Fibroblast of skin of left quadriceps (primary cell): ENCODE data around the gene KIDINS220.
"Not testable (repeated sequence)": the region's sequence is repeated elsewhere in the genome, so short reads cannot be mapped to it uniquely, and the experiment has no call there.

Experiments used
- DNase-seq, 2 experiments: peaks; one replicate each; pipeline ENCODE4 v3.0.0-alpha.2; 2013; ENCODE audit warnings: low read depth in 2 of 2

The KIDINS220 gene

GRCh38 chr2:8754106-8754776 lies 83.2 kb downstream of the KIDINS220 start:
- DNase-seq = peak; percentile 26 to 30

GRCh38 chr2:8753609-8754008 lies 83.8 kb downstream of the KIDINS220 start:
- no peak for DNase-seq

GRCh38 chr2:8752385-8752784 lies 85.0 kb downstream of the KIDINS220 start:
- no peak for DNase-seq

GRCh38 chr2:8750221-8750620 lies 87.2 kb downstream of the KIDINS220 start:
- peak in 1 of 2 experiments; percentile 11 for DNase-seq

- no peak for DNase-seq
Measured at GRCh38 chr2:8743261-8743660, 94.2 kb downstream of the KIDINS220 start.

GRCh38 chr2:8740136-8740535 lies 97.3 kb downstream of the KIDINS220 start:
- no peak for DNase-seq

GRCh38 chr2:8737571-8738175 lies 99.7 kb downstream of the KIDINS220 start:
- peak; percentile 4 to 20 for DNase-seq

GRCh38 chr2:8732601-8733000 lies 104.8 kb downstream of the KIDINS220 start:
- DNase-seq = no peak

- DNase-seq = no peak
Measured at GRCh38 chr2:8729939-8730338, 107.5 kb downstream of the KIDINS220 start.

- not testable (repeated sequence) for DNase-seq
Measured at GRCh38 chr2:8729101-8729500, 108.3 kb downstream of the KIDINS220 start.

GRCh38 chr2:8728305-8729015 lies 109.0 kb downstream of the KIDINS220 start:
- DNase-seq = no peak

- DNase-seq = no peak
Measured at GRCh38 chr2:8725838-8726237, 111.6 kb downstream of the KIDINS220 start.

GRCh38 chr2:8722986-8723385 lies 114.4 kb downstream of the KIDINS220 start:
- DNase-seq = no peak

- DNase-seq = no peak
Measured at GRCh38 chr2:8721410-8721809, 116.0 kb downstream of the KIDINS220 start.

- DNase-seq = no peak
Measured at GRCh38 chr2:8720741-8721140, 116.7 kb downstream of the KIDINS220 start.

- DNase-seq = peak in 1 of 2 experiments; percentile 13
Measured at GRCh38 chr2:8719528-8719927, 117.9 kb downstream of the KIDINS220 start.

- DNase-seq = no peak
Measured at GRCh38 chr2:8714971-8715370, 122.4 kb downstream of the KIDINS220 start.

GRCh38 chr2:8714283-8714682 lies 123.1 kb downstream of the KIDINS220 start:
- DNase-seq = no peak

- DNase-seq = no peak
Measured at GRCh38 chr2:8710951-8711350, 126.5 kb downstream of the KIDINS220 start.

- no peak for DNase-seq
Measured at GRCh38 chr2:8709611-8710010, 127.8 kb downstream of the KIDINS220 start.

- no peak for DNase-seq
Measured at GRCh38 chr2:8704906-8705305, 132.5 kb downstream of the KIDINS220 start.

- no peak for DNase-seq
Measured at GRCh38 chr2:8701681-8702379, 135.6 kb downstream of the KIDINS220 start.
